Measurements from ENCODE around the gene RPL32. TPM values are rescaled to one million over a fixed set of nuclear protein-coding genes. Genes with fewer than 3 reads are reported as not detected.
"Not testable (repeated sequence)": the region's sequence is repeated elsewhere in the genome, so short reads cannot be mapped to it uniquely, and the experiment has no call there.

Gene RPL32
- total and polyA plus RNA-seq, 5 donors, result 993 to 1,539 (median 1,038) TPM

DNA sequence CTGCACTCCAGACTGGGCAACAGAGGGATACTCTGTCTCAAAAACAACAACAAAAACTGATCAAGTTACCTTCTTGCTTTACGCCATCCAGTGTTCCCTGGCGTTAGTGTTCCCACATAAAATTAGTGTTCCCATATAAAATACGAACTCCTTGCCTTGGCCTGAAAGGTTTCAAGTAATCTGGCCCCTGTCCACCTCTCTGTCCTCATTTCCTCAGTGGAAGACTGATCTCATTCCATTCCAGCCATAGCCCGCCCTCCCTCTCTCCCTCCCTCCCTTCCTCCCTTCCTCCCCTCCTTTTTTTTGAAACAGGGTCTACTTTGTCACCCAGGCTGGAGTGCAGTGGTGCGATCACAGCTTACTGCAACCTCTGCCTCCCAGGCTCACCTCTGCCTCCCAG lies 47.7 kb downstream of the RPL32 start:
- 70% methylated on average over 5 of the region's 5 CpGs for WGBS
- Histone ChIP-seq H3K27ac (ENCODE audit: low read length) (no peak overlapping the region), H3K4me3 (ENCODE audit: low read length) (no peak overlapping the region), H3K4me1 (ENCODE audit: control insufficient read depth, insufficient read depth, low read length) (no peaks in the 10 kb centered on the region), H3K27me3 (ENCODE audit: control insufficient read depth, insufficient read depth) (no peaks in the 10 kb centered on the region), H3K9me3 (ENCODE audit: control insufficient read depth, low read length) (no peaks in the 10 kb centered on the region)
- intact Hi-C loops (cut with DNase I), result no loop called here
- ATAC-seq (no peak), DNase-seq (no peak)

DNA sequence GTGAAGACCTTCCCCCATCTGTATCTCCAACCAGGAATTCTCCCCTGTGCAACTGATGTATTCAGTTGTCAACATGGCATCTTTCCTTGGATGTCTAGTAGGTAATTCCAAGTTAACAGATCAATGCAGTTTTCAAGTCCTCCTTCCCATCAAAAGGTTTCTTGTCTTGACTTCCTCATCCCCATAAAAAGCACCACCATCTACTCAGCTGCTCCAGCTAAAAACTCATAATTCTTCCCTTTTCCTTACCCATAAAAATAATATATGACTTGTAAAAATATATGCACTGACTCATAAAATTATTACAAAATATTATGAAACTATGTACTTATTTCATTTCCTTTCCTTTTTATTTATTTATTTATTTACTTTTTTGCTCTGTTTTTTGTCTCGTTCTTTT lies 49.9 kb downstream of the RPL32 start:
- intact Hi-C loops (cut with DNase I), result no loop called here
- DNase-seq (no peak), ATAC-seq (no peak)
- Histone ChIP-seq H3K27ac (ENCODE audit: low read length) (no peak overlapping the region), H3K4me3 (ENCODE audit: low read length) (no peak overlapping the region), H3K9me3 (ENCODE audit: control insufficient read depth, low read length) (no peaks in the 10 kb centered on the region), H3K4me1 (ENCODE audit: control insufficient read depth, insufficient read depth, low read length) (no peaks in the 10 kb centered on the region), H3K27me3 (ENCODE audit: control insufficient read depth, insufficient read depth) (no peaks in the 10 kb centered on the region)
- 82% methylated on average over 1 of the region's 1 CpG for WGBS

DNA sequence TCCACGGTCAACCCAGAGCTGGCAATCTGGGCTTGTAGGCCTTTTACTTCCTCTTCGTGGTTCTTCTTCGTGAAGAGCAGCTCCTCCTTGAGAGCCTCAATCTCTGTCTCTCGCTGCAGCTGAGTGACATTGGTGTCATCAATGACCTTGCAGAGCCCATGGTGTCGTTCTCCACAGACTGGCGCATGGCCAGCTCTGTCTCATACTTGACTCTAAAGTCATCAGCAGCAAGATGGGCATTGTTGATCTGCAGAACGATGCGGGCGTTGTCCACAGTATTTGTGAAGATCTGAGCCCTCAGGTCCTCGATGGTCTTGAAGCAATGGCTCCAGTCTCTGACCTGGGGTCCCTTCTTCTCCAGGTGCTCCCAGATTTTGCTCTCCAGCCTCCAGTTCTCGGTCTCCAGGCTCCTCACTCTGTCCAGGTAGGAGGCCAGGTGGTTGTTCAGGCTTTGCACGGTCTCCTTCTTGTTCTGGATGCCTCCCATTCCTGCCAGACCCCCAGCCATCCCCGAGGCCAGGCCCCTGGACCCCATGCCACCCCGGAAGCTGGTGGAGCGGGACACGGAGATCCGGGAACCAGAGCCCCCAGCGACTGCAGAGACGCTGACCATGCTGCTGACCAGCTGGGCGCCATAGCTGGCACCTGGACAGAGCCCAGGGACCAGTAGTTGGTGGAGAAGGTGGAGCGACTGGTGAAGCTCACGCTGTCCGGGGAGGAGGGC lies 53.2 kb downstream of the RPL32 start:
- DNase-seq; H3K27me3 ChIP-seq (ENCODE audit: control insufficient read depth, insufficient read depth); H3K4me1 ChIP-seq (ENCODE audit: control insufficient read depth, insufficient read depth, low read length); H3K9me3 ChIP-seq (ENCODE audit: control insufficient read depth, low read length); ATAC-seq; H3K4me3 ChIP-seq (ENCODE audit: low read length); intact Hi-C loops (cut with DNase I); H3K27ac ChIP-seq (ENCODE audit: low read length): not testable (repeated sequence)
- 85% methylated on average over 23 of the region's 23 CpGs for WGBS

DNA sequence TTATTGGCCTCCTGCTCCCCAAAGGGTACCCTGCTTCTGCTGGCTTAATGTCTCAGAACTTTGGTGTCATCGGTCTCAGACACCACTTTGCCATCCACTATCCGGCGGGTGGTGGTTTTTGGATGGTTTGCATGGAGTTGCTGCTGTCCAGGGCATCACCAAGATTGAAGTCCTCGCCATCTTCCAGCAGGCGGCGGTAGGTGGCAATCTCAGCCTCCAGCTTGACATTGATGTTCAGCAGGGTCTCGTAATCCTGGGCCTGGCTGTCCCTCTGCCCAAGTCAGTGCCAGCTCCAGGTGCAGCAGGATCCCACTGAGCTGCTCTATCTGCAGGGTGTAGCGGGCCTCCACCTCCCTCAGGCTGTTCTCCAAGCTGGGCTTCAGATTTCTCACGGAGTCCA lies 54.0 kb downstream of the RPL32 start:
- H3K27ac ChIP-seq (ENCODE audit: low read length); H3K9me3 ChIP-seq (ENCODE audit: control insufficient read depth, low read length); H3K4me3 ChIP-seq (ENCODE audit: low read length); H3K4me1 ChIP-seq (ENCODE audit: control insufficient read depth, insufficient read depth, low read length); H3K27me3 ChIP-seq (ENCODE audit: control insufficient read depth, insufficient read depth); intact Hi-C loops (cut with DNase I); ATAC-seq: not testable (repeated sequence)
- WGBS, result 68% methylated on average over 9 of the region's 9 CpGs
- DNase-seq, result peak in 2 of 3 donors; percentile 50 to 58

DNA sequence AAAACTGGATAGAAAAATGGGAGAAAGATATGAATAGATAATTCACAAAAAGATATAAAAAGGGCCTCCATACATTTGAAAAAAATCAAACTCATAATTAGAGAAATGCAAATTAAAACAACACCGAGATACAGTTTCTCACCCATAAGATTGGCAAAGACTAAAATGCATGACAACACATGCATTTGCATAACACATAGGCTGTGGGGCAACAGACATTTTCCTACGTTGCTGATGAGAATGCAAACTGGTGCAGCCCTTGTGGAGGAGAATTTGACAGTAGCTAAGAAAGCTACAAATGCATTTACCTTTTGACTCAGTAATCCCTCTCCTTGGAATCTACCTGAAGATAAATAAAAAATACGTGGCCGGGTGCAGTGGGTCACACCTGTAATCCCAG lies 56.3 kb downstream of the RPL32 start:
- no peak for DNase-seq
- 74% methylated on average over 4 of the region's 4 CpGs for WGBS
- ATAC-seq, result no peak
- intact Hi-C loops (cut with DNase I), result no loop called here
- no peaks in the 10 kb centered on the region for H3K27me3 ChIP-seq (ENCODE audit: control insufficient read depth, insufficient read depth)
- no peak overlapping the region for H3K27ac ChIP-seq (ENCODE audit: low read length)
- no peaks in the 10 kb centered on the region for H3K4me1 ChIP-seq (ENCODE audit: control insufficient read depth, insufficient read depth, low read length)
- H3K9me3 ChIP-seq (ENCODE audit: control insufficient read depth, low read length), result no peaks in the 10 kb centered on the region
- no peak overlapping the region for H3K4me3 ChIP-seq (ENCODE audit: low read length)

Other genes starting within 250 kb of the RPL32 start
- 100 to 1,000 TPM; 130 to 146 (median 142) TPM for gene RAF1, start 177.4 kb downstream of the RPL32 start, total RNA-seq
- 88.0 TPM for gene RAF1, start 177.4 kb downstream of the RPL32 start, polyA plus RNA-seq
- gene TMEM40, start 82.3 kb downstream of the RPL32 start, total RNA-seq, result 1 to 10 TPM; 3.3 to 5.1 (median 3.7) TPM
- 5.2 TPM for gene TMEM40, start 82.3 kb downstream of the RPL32 start, polyA plus RNA-seq
- gene CAND2, start 44.9 kb downstream of the RPL32 start, total RNA-seq, result 10 to 100 TPM; 33.2 to 63.6 (median 50.4) TPM
- gene CAND2, start 44.9 kb downstream of the RPL32 start, polyA plus RNA-seq, result 36.6 TPM
- gene IQSEC1, start 231.9 kb upstream of the RPL32 start, total RNA-seq, result 10 to 100 TPM; 51.4 to 72.6 (median 66.4) TPM
- 31.1 TPM for gene IQSEC1, start 231.9 kb upstream of the RPL32 start, polyA plus RNA-seq